ENCODE measurements around the gene RIMBP2.

RIMBP2 gene

DNA sequence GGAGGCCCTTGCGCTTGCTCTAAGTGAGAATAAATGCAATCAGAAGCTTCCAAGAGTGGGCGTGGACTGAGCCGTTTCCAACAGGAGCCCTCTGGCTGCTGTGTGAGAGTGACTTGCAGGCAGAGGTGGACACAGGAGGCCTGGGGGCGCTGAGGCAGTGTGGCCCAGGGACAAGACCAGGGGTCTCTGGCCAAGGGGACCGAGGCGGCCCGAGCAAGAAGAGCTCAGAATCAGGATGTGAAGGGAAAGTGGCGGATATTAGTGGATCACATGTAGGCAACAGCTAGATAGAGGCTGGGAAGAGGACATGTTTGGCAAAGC, 8.6 kb downstream of the RIMBP2 start:
- no peaks in the 10 kb centered on the region for H3K4me1 ChIP-seq (ENCODE audit: control insufficient read depth, insufficient read depth, low read length, poor library complexity, severe bottlenecking)
- no peaks in the 10 kb centered on the region for H3K9me3 ChIP-seq (ENCODE audit: control insufficient read depth, low read length)
- no peak overlapping the region for H3K27ac ChIP-seq (ENCODE audit: insufficient read depth, low read length, poor library complexity, severe bottlenecking)
- H3K36me3 ChIP-seq (ENCODE audit: control insufficient read depth, insufficient read depth, low read length) = no peaks in the 10 kb centered on the region
- H3K27me3 ChIP-seq (replicated peaks; ENCODE audit: control insufficient read depth, insufficient read depth, low read length, poor library complexity, severe bottlenecking) = no peaks in the 10 kb centered on the region
- no peak for DNase-seq
- no peak overlapping the region for H3K4me3 ChIP-seq (ENCODE audit: insufficient read depth, low read depth, low read length, poor library complexity, severe bottlenecking)

DNA sequence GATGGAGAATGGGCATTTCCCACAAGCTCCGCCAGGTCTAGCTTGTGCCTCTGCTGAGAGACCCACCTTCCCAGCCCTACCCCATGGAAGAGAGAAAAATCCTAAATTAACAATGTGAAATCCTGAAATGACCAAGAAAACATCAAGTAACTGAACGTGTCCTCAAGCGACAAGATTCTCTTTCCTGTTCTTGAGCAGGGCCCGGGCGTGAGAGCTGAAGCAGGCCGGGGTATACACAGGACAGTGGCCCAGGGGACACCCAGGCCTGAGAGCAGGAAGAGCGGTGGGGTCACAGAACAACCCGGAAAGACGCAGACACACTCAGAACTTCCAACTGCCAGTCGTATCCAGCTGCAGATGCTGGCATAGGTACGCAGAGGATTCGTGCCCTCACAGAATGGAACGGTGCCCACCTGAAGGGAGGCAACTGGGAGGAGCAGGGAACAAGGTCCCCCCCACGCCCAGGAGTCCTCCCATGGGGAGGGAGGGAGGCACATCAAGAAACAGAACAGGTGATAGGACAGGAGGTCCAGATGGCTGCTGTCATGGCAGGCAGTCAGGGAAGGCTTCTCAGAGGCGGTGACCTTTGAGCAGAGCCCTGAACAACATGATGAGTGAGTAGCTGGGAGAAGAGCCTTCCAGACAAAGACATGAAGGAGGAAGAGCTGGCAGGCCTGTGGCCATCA, 9.1 kb downstream of the RIMBP2 start:
- H3K27ac ChIP-seq (ENCODE audit: insufficient read depth, low read length, poor library complexity, severe bottlenecking) = no peak overlapping the region
- H3K36me3 ChIP-seq (ENCODE audit: control insufficient read depth, insufficient read depth, low read length) = no peaks in the 10 kb centered on the region
- no peaks in the 10 kb centered on the region for H3K9me3 ChIP-seq (ENCODE audit: control insufficient read depth, low read length)
- DNase-seq = no peak
- H3K27me3 ChIP-seq (replicated peaks; ENCODE audit: control insufficient read depth, insufficient read depth, low read length, poor library complexity, severe bottlenecking) = no peaks in the 10 kb centered on the region
- H3K4me3 ChIP-seq (ENCODE audit: insufficient read depth, low read depth, low read length, poor library complexity, severe bottlenecking) = no peak overlapping the region
- no peaks in the 10 kb centered on the region for H3K4me1 ChIP-seq (ENCODE audit: control insufficient read depth, insufficient read depth, low read length, poor library complexity, severe bottlenecking)

DNA sequence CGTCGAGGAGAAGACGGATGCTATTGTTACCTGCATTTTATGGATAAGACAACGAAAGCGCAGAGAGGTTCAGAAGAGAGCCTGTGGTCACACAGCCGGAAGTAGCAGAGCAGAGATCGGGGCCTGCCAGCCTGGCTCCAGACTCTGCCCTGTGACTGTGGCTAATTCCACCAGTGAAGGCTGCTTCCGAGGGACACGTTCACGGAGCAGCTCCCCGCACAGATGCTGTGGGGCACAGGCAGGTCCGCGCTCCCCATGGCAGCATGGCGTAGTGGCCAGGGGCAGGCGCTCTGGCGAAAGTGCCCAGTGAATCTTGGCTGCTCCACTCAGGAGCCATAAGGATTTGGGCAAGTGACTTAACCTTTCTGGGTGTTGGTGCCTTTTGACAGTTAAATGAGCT, 9.8 kb downstream of the RIMBP2 start:
- Histone ChIP-seq H3K4me3 (ENCODE audit: insufficient read depth, low read depth, low read length, poor library complexity, severe bottlenecking) (no peak overlapping the region), H3K36me3 (ENCODE audit: control insufficient read depth, insufficient read depth, low read length) (no peaks in the 10 kb centered on the region), H3K4me1 (ENCODE audit: control insufficient read depth, insufficient read depth, low read length, poor library complexity, severe bottlenecking) (no peaks in the 10 kb centered on the region), H3K27ac (ENCODE audit: insufficient read depth, low read length, poor library complexity, severe bottlenecking) (no peak overlapping the region), H3K27me3 (replicated peaks; ENCODE audit: control insufficient read depth, insufficient read depth, low read length, poor library complexity, severe bottlenecking) (no peaks in the 10 kb centered on the region), H3K9me3 (ENCODE audit: control insufficient read depth, low read length) (no peaks in the 10 kb centered on the region)
- no peak for DNase-seq

DNA sequence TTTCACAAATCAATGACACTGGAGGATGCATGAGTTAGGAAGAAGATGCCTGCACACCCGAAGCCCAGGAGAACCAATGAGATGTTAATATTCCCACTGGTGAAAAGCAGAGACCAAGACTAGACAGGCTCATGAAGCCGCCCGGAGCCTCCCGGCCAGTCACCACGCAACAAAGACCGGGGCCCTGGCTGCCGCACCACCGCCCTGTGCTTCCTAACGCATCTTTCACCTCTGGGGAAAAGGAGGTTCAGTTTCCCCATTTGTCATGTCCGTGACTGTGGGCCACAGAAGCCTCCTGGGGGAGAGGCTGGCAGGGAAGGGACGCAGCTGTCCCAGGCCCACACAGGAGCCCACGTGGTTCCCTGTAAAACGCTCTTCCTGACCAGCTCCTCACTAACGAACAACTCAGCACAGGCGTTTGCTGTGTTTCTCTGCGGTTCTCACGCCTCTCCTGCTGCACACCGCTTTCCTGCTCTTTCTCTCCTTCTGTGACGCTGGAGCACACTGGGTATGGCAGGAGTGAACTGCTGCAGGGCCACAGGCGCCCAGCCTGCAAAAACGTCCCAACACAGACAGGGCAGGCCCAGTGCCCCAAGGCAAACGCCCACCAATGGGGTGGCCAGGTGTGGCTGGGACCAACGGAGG, 10.8 kb downstream of the RIMBP2 start:
- H3K36me3 ChIP-seq (ENCODE audit: control insufficient read depth, insufficient read depth, low read length) = no peaks in the 10 kb centered on the region
- no peaks in the 10 kb centered on the region for H3K9me3 ChIP-seq (ENCODE audit: control insufficient read depth, low read length)
- no peak overlapping the region for H3K4me3 ChIP-seq (ENCODE audit: insufficient read depth, low read depth, low read length, poor library complexity, severe bottlenecking)
- no peaks in the 10 kb centered on the region for H3K27me3 ChIP-seq (replicated peaks; ENCODE audit: control insufficient read depth, insufficient read depth, low read length, poor library complexity, severe bottlenecking)
- H3K4me1 ChIP-seq (ENCODE audit: control insufficient read depth, insufficient read depth, low read length, poor library complexity, severe bottlenecking) = no peaks in the 10 kb centered on the region
- H3K27ac ChIP-seq (ENCODE audit: insufficient read depth, low read length, poor library complexity, severe bottlenecking) = no peak overlapping the region
- DNase-seq = no peak

DNA sequence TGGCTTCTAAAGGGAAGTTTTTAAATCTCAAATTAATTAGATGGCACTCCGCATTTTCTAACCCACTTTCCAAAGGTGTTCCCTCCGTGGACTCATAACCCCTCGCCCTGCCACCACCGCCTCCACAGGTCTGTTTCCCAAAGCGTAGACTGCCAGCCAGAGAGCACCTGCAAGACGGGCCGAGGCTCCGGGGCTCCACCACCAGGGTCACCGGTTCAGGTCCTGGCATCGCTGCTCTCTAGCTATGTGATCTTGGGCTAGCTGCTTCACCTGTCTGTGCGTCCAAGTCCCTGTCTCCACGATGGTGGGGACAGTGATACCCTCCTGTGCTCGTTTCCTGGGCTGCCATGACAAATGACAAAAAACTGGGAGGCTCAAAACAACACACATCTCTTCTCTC, 11.5 kb downstream of the RIMBP2 start:
- Histone ChIP-seq H3K9me3 (ENCODE audit: control insufficient read depth, low read length) (no peaks in the 10 kb centered on the region), H3K27ac (ENCODE audit: insufficient read depth, low read length, poor library complexity, severe bottlenecking) (no peak overlapping the region), H3K27me3 (replicated peaks; ENCODE audit: control insufficient read depth, insufficient read depth, low read length, poor library complexity, severe bottlenecking) (no peaks in the 10 kb centered on the region), H3K4me1 (ENCODE audit: control insufficient read depth, insufficient read depth, low read length, poor library complexity, severe bottlenecking) (no peaks in the 10 kb centered on the region), H3K36me3 (ENCODE audit: control insufficient read depth, insufficient read depth, low read length) (no peaks in the 10 kb centered on the region), H3K4me3 (ENCODE audit: insufficient read depth, low read depth, low read length, poor library complexity, severe bottlenecking) (no peak overlapping the region)
- DNase-seq = no peak

DNA sequence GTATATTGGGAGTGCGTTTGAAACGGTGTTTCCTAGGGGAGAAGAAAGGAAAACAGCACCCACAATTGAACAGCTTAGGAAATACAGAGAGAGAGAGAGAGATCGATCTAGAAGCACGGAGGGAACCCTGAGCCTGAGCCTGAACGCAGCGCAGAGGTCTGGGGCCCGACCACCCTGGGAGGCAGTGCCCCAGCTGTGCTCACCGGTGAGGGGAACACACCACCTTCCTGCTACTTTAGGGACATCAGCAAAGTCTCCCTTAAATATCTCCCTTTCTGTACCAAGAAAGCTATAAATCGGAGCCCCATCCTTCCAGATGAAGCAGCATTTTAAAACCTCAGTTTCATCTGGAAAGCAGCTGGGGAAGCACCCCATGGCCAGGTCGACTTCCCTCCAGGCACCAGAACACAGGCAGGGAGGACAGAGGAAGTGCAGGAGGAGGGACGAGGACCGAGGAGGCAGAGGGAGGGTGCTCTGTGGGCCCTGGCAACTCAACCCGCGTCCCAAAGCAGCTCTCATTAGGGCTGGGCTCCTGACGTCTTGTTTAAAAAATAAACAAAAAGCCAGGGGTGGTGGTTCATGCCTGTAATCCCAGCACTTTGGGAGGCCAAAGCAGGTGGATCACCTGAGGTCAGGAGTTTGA, 12.2 kb downstream of the RIMBP2 start:
- Histone ChIP-seq H3K4me3 (ENCODE audit: insufficient read depth, low read depth, low read length, poor library complexity, severe bottlenecking) (no peak overlapping the region), H3K36me3 (ENCODE audit: control insufficient read depth, insufficient read depth, low read length) (no peaks in the 10 kb centered on the region), H3K4me1 (ENCODE audit: control insufficient read depth, insufficient read depth, low read length, poor library complexity, severe bottlenecking) (no peaks in the 10 kb centered on the region), H3K27ac (ENCODE audit: insufficient read depth, low read length, poor library complexity, severe bottlenecking) (no peak overlapping the region), H3K9me3 (ENCODE audit: control insufficient read depth, low read length) (no peaks in the 10 kb centered on the region), H3K27me3 (replicated peaks; ENCODE audit: control insufficient read depth, insufficient read depth, low read length, poor library complexity, severe bottlenecking) (no peaks in the 10 kb centered on the region)
- DNase-seq = no peak

DNA sequence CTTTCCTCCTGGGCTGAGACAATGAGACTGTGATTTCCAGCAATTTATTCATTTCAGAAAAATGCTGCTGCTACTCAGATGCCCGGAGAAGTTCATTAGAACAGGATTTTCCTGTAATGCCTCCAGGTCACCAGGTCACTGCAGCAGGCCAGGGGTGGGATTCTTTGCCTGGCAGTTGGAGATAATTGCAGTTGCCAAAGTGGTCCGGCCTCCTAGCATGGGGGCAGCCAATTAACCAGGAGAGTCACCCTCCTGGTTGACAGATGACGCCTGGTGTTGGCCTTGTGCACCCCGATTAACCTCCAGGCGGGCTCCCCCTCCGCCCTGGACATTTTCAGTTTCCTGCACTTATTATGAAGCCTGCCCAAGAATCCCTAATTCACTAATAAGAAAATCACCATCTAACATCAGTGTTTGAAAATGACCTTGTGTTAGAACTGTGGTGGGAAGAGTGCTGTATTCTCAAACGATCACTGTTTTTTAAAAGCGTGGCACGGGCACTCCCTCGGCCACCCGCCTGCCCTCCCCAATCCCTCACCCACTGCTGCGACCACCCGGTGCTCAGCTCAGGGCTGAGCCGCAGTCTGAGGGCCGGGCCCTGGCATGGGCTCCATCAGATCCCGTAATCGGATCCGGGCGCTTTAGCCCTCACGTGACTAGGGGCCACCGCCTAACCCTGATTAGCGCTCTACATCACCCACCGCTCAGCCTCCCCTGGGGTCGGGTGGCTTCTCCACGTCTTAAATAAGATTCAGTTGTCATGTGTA, 12.9 kb downstream of the RIMBP2 start:
- H3K36me3 ChIP-seq (ENCODE audit: control insufficient read depth, insufficient read depth, low read length) = no peaks in the 10 kb centered on the region
- no peaks in the 10 kb centered on the region for H3K27me3 ChIP-seq (replicated peaks; ENCODE audit: control insufficient read depth, insufficient read depth, low read length, poor library complexity, severe bottlenecking)
- H3K9me3 ChIP-seq (ENCODE audit: control insufficient read depth, low read length) = no peaks in the 10 kb centered on the region
- no peaks in the 10 kb centered on the region for H3K4me1 ChIP-seq (ENCODE audit: control insufficient read depth, insufficient read depth, low read length, poor library complexity, severe bottlenecking)
- H3K4me3 ChIP-seq (ENCODE audit: insufficient read depth, low read depth, low read length, poor library complexity, severe bottlenecking) = no peak overlapping the region
- no peak for DNase-seq
- H3K27ac ChIP-seq (ENCODE audit: insufficient read depth, low read length, poor library complexity, severe bottlenecking) = no peak overlapping the region

DNA sequence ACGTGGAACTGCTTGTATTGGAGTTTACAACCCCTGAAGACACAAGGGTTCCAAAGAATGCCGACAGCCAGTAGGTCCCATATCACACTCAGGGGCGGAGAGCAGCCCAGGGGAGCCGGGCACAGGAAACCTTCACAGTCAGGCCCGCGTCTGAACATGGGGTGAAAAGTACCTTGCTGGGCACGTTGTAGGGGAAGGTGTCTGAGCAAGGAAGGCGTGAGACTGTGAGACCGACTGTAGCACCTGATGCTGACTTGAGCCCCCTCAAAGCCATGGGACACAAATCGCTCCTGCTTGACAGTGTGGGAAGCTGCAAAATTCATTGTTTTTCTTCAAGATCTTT, 14.7 kb downstream of the RIMBP2 start:
- Histone ChIP-seq H3K4me3 (ENCODE audit: insufficient read depth, low read depth, low read length, poor library complexity, severe bottlenecking) (no peak overlapping the region), H3K27ac (ENCODE audit: insufficient read depth, low read length, poor library complexity, severe bottlenecking) (no peak overlapping the region), H3K9me3 (ENCODE audit: control insufficient read depth, low read length) (no peaks in the 10 kb centered on the region), H3K4me1 (ENCODE audit: control insufficient read depth, insufficient read depth, low read length, poor library complexity, severe bottlenecking) (no peaks in the 10 kb centered on the region), H3K36me3 (ENCODE audit: control insufficient read depth, insufficient read depth, low read length) (no peaks in the 10 kb centered on the region), H3K27me3 (replicated peaks; ENCODE audit: control insufficient read depth, insufficient read depth, low read length, poor library complexity, severe bottlenecking) (no peaks in the 10 kb centered on the region)
- no peak for DNase-seq

DNA sequence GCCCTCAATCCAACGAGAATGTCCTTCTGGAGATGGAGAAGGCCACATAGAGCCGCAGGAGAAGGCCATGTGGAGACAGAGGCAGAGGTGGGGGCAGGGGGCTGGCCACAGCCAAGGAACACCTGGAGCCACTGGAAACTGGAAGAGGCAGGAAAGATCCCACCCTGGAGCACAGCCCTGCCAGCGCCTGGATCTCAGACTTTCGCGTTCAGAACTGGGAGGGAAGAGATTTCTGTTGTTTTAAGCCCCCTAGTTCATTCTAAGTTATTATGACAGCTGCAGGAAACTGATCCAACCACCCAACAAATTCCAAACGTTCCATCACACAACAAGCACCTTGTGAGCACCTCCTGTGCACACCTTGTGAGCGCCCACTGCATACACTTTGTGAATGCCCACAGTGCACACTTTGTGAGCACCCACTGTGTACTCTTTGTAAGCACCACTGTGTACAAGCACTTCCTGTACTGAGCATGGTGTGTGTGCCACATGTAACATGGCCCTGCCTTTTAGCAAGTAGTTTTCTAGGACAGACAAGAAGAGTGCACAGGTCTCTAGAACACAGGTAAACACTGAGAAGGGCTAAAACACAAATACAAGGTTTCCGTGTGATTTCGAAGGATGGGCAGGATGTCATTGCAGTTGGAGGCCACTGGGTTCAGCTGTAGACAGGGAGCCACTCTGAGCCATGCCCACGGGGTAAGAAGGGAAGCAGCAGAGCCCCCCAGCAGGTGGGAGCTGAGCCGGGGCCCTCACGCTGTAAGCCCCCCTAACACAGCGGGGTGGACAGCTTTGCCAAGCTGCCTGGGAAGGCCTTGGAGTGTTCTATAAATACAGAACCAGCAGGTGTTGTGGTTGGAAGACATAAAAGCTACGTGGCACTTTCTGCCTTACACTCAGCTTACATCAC, 15.4 kb downstream of the RIMBP2 start:
- Histone ChIP-seq H3K27ac (ENCODE audit: insufficient read depth, low read length, poor library complexity, severe bottlenecking) (no peak overlapping the region), H3K36me3 (ENCODE audit: control insufficient read depth, insufficient read depth, low read length) (no peaks in the 10 kb centered on the region), H3K4me1 (ENCODE audit: control insufficient read depth, insufficient read depth, low read length, poor library complexity, severe bottlenecking) (no peaks in the 10 kb centered on the region), H3K4me3 (ENCODE audit: insufficient read depth, low read depth, low read length, poor library complexity, severe bottlenecking) (no peak overlapping the region), H3K9me3 (ENCODE audit: control insufficient read depth, low read length) (no peaks in the 10 kb centered on the region), H3K27me3 (replicated peaks; ENCODE audit: control insufficient read depth, insufficient read depth, low read length, poor library complexity, severe bottlenecking) (no peaks in the 10 kb centered on the region)
- no peak for DNase-seq
